Measurements from ENCODE around the gene MEGF6.
"Not testable (repeated sequence)": the region's sequence is repeated elsewhere in the genome, so short reads cannot be mapped to it uniquely, and the experiment has no call there.

The MEGF6 gene

DNA sequence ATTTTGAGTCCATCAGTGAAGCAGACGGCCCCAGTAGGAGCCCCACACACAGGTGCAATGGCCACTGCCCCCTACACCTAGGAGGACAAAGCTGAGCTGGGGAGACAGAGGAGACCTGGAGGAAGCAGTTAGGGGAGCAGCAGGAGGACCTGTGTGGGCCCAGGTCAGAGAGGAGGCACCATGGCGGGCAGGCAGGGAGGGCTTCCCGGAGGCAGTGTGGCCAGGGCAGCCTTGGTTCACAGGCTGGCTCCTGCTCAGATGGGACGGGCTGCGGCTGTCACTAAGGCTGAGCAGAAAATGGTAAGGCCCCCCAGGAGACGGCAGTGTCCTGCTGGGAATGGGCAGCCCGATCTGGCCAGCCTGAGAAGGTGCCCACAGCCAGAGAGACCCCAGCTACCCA lies 15.4 kb downstream of the MEGF6 start:
- no peak for DNase-seq (ENCODE audit: low read depth, low spot score)

DNA sequence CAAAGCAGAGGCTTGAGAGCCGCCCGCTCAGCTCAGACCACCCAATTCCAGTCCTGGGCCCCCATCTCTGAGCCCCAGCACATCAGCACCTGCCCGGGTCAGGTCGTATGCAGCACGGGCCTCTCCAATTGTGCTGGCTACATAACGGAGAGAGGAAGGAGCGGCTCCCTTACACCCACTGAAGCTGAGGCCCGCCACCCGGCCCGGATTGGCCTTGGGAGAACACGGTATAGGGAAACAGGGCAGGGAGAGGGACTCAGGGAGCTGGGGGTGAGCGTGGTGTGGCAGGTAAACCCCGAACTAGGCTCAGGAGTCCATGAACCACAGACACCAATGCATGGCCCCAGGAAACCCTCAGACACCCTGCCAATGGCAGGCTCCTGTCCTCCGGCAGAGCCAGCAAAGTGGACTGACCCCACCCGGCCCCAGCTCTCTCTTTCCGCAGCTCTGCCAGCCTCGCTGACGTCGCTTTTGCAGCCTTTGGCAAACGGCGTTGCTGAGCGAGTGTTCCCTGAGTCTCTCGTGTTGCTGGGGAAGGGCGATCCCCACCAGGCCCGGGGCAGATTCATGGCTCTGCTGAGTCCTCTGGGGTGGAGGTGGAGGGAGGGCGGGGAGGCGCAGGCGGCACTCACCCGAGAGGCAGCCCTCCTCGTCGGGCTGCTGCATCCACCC lies 16.5 kb downstream of the MEGF6 start:
- DNase-seq (ENCODE audit: low read depth, low spot score) = no peak

DNA sequence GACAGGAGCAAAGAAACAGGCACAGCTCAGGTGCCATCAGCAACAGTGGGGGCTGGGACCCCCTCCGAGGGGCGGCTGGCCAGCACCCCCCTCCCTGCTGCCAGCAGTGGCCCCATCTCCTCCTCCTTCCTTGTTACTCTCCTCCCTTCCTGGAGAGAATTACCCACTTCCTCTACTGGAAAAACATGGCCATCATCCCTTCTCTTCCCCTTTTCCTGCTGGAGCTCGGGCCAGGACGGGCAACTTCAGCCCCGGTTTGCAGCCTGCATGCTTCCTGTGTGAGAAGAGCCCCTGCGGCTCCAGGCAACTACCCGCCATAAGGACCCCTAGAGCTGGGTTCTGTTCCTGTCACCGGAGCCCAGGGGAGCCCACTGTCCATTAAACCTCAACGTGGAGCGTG lies 17.6 kb downstream of the MEGF6 start:
- no peak for DNase-seq (ENCODE audit: low read depth, low spot score)

DNA sequence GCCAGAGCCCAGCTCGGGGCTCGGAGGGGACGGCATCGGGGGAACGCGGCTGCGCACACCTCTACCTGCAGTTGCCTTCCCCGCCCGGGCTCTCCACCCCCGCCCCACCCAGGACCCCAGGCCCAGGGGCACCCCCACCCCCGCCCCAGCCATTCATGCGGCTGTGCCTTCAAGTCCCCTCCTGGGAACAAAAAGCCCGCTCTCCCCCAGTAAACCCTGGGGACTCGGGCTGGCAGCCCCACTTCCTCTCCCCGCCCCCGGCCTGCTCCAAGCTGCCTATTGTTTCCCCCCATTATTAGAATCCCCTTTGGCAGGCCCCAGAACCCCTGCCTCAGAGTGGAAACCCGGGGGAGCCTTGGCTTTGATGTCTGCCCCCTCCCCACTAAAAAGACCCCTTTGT lies 18.0 kb downstream of the MEGF6 start:
- DNase-seq (ENCODE audit: low read depth, low spot score) = no peak

DNA sequence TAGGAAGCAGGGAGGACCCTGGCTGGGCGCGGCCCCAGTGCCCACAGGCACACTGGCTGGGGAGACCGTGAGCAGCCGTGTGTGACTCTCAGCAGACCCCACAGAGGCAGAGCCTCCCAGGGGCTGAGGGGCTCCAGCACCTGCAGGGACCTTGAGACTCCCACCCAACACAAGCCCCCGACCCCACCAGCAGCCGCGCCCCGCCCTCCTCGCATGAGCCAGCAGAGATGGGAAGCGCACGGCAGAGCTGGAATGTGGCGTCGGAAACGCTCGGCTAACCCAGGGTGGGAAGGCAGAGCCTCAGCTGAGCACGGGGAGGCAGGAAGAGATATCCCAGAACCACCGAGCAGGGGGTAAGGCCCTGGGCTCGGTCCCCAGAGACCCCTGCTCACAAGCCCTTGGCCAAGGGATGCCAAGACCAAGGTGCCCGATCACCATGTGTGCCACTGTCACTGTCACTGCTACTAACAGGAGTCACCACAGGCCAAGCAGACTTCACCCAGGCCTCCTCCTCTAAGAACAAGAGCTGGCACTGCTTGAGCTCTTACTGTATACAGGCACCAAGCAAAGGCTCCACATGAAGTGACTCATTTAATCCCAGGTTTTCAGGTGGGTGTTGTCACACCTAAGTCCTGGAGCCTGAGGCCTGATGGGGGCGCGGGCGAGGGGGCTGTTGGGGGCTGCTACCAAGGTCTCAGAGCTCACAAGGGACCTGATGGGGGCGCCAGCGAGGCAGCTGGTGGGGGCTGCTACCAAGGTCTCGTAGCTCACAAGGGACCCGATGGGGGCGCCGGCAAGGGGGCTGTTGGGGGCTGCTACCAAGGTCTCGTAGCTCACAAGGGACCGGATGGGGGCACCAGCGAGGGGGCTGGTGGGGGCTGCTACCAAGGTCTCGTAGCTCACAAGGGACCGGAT lies 20.1 kb downstream of the MEGF6 start:
- no peak for DNase-seq (ENCODE audit: low read depth, low spot score)

DNA sequence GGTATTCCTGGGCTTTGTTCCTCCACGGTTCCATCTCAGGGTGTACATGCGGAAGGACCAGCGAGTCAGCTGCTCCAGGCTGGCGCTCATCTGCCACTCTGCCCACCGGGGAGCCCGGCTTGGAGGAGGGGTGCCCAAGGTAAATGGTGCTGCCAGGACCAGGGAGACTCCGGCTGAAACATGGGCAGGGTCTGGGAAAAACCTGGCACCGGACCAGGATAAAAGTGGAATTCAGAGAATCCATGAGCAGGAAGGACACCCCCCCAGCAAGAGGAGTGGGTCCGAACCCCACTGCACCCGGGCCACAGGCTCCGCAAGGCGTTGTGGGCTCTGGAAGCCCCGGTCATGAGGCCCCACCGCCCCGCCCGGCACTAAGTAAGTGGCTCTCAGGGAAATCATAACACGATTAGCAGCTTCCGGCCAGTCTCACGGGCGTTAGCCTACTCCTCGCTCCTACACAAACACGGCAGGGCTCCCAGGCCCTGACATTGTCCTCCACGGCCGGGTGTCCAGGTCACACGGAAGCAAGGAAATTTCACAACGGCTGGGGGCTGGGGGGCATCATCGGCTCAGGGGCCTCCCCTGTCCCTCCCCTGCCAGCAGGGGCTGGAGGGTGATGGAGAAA lies 21.1 kb downstream of the MEGF6 start:
- DNase-seq (ENCODE audit: low read depth, low spot score) = no peak

DNA sequence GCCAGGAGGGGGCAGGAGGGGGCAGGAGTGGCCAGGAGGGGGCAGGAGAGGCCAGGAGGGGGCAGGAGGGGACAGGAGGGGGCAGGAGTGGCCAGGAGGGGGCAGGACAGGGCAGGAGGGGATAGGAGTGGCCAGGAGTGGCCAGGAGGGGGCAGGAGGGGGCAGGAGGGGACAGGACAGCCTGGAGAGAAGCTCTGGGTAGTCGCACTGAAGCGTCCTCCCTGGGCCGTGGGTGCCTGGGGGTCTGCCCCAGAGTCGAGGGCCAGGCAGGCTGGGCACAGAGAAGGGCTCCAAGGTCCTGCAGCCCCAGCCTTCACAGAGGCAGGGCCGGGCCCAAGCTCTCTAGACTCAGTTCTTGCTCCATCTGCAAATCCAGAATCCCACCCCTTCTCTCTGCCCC lies 22.9 kb downstream of the MEGF6 start:
- DNase-seq (ENCODE audit: low read depth, low spot score) = no peak

DNA sequence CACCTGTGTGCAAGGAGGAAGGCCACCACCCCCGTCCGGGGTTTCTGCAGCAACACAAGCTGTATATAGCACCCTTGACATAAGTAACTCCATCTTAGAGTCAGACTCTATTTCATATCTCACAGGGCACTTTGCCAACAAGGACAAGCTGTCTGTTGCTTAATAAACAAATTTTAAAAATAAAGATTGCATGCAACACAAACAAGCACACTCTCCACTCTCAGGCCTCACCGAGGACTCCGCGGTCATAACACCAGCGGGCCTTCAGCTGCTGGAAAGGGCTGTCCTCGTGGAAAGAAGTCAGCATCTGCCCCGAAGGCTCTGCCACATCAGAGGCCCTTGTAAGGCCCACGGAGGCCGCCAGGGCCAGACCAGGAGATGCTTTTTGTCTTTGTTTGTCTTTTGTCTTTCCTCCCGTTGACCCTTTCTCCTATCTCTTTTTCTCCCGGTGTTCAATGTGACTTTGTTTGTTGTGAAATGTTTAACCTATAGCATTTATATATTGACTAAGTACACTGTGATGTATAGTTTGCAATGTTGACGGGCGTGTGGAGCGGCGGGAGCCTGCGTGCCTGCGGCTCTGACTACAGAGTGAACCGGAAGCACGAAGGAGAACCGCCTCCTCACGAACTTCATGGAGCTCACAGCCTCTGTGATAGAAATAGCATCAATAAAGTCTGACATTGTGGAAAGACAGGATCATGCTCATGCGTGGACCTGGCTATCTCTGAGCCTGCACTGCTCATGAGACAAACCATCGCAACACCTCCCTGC lies 24.1 kb downstream of the MEGF6 start:
- no peak for DNase-seq (ENCODE audit: low read depth, low spot score)

DNA sequence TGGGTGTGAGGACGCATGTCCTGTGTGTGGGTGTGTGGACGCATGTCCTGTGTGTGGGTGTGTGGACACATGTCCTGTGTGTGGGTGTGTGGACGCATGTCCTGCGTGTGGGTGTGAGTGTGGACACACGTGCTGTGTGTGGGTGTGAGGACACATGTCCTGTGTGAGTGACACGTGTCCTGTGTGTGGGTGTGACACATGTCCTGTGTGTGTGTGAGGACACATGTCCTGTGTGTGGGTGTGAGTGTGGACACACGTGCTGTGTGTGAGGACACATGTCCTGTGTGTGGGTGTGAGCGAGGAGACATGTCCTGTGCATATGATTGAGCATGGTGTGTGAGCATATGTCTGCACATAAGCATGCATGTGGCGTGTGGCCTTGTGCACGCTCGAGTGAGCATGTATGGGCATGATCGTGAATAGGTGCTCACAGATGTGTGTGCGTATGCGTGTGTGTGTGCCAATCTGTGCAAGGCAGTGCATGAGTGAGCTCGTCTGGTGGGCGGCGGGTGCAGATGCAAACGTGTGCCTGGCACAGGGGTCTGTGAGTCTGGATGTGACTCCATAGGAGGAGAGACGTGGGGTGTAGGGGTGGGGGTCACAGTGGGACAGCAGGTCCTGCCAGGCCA lies 25.3 kb downstream of the MEGF6 start:
- DNase-seq (ENCODE audit: low read depth, low spot score) = no peak

DNA sequence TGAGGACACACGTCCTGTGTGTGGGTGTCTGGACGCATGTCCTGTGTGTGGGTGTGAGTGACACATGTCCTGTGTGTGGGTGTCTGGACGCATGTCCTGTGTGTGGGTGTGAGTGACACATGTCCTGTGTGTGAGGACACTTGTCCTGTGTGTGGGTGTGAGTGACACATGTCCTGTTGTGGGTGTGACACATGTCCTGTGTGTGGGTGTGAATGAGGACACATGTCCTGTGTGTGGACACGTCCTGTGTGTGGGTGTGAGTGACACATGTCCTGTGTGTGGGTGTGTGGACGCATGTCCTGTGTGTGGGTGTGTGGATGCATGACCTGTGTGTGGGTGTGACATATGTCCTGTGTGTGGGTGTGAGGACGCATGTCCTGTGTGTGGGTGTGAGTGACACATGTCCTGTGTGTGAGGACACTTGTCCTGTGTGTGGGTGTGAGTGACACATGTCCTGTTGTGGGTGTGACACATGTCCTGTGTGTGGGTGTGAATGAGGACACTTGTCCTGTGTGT lies 25.9 kb downstream of the MEGF6 start:
- DNase-seq (ENCODE audit: low read depth, low spot score) = not testable (repeated sequence)

DNA sequence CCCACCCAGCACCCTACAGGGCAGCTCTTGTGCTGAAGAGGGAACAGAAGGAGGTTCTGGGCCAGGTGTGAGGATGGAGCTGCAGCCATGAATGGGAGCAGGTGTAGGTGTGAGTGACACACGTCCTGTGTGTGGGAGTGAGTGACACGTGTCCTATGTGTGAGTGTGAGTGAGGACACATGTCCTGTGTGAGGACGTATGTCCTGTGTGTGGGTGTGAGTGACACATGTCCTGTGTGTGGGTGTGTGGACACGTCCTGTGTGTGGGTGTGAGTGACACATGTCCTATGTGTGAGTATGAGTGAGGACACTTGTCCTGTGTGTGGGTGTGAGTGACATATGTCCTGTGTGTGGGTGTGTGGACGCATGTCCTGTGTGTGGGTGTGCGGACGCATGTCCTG lies 26.4 kb downstream of the MEGF6 start:
- DNase-seq (ENCODE audit: low read depth, low spot score) = no peak

DNA sequence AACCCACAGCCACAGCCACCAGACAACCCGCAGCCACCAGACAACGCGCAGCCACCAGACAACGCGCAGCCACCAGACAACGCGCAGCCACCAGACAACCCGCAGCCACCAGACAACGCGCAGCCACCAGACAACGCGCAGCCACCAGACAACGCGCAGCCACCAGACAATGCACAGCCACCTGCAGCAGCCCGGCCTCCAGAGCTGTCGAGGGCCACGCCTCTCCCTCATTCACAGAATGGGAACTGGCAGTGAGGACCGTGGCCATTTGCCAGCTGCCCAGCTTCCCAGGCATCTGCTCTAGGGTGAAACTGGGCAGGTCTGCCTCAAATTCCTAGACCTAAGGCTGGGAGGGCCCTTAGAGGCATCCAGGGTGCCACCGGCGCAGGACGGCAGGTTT lies 27.6 kb downstream of the MEGF6 start:
- not testable (repeated sequence) for DNase-seq (ENCODE audit: low read depth, low spot score)

DNA sequence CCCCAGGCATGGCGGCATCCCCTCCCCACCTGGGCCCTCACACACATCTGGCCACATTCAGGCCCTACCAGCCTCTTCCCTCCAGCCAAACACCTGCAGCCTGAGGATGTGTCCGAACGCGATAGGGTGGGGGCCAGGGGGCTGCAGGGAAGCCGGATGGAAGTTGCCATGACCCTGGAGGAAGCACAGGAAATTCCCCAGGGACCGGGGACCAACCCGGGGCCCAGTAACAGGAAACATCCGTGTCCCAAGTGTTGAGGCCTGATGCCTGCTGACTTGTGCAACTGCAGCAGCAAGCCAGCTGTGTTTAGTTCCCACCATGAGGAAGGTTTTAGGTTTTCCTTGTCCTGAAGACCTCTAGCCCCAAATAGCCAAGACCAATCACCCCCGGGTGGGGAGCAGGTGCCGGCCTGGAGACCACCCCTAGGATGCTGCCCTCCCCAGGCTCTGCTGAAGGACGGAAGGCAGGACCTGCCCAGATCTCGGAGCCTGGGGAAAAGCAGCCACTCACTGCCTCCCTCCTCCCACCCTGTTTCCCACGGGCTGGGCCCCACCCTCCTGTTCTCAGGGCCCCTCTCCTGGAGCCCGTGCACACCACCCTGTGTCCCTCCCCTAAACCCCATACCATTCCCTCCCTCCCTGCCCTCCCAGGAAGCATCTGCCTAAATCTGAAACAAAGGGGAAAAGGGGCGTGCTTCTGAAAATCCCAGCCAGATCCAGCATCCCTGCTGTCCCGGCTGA lies 29.8 kb downstream of the MEGF6 start:
- no peak for DNase-seq (ENCODE audit: low read depth, low spot score)

DNA sequence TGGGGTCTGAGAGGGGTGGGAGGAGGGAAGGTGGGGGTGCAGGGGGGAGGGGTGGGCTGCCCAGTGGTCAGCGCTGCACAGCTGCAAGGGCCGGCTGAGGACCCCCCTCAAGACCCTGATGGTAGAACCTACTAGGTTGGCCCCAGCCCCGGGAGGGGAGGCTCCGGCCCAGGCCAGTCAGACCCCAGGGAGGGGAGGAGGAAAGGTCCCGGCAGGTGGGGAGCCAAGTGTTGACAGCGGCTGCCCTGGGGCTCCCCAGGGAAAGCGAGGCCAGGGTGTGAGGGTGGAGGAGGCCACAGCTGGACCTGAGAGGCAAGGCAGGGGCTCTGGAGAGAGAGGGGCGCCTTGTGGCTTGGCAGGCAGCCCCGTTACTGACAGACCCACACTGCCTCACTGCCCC lies 31.1 kb downstream of the MEGF6 start:
- no peak for DNase-seq (ENCODE audit: low read depth, low spot score)

DNA sequence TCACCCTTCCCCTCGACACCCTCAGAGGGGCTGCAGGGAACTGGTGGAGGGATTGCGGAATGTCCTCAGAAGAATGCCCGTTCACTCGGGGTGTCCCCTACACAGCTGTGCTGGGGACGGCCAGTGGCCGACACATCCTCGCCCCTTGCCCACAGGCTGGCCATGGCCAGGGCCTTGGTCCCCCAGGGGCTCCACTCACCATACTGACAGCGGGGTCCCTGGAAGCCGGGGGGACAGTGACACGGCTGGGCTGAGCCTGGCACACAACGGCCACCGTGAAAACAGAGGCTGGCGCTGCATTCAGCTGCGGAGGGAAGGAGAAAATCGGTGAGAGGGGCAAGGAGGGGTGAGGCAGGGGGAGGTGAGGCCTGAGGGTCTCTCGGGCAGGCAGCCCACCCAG lies 31.7 kb downstream of the MEGF6 start:
- no peak for DNase-seq (ENCODE audit: low read depth, low spot score)

DNA sequence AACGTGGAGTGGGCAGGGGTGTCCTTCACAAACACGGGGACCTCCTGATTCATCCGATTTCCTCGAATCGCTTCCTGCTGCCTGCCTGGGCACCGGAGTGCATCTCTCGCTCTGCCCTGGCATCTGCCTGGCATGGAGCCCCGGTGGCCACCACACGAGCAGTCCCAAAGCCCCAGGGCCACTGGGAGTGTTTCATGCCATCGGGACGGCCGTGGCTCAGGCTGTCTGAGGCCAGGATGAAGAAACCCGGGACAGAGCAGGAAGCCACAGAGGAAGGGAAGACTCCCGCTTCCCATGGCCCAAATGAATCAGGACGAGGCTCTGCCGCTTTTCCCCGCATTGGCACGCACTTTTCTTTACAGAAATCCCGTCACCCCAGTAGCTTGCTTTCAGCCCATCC lies 32.4 kb downstream of the MEGF6 start:
- no peak for DNase-seq (ENCODE audit: low read depth, low spot score)

DNA sequence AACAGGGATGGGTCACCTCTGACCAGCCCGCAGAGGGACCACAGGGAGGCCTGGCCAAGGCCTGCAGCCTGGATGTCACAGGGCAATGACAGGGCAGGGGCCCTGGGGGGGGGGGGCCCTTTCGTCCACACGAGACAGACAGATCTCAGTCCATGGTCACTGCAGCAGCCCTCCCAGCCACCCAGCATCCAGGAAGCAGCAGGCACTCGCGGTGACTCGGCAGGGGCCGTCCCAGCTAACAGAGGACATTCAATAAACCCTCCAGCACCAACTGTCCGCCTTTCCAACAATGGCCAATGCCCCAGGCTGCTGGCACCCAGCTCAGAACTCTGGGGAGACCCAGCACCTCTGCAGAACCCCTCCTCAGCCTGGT lies 32.9 kb downstream of the MEGF6 start:
- DNase-seq (ENCODE audit: low read depth, low spot score) = no peak

DNA sequence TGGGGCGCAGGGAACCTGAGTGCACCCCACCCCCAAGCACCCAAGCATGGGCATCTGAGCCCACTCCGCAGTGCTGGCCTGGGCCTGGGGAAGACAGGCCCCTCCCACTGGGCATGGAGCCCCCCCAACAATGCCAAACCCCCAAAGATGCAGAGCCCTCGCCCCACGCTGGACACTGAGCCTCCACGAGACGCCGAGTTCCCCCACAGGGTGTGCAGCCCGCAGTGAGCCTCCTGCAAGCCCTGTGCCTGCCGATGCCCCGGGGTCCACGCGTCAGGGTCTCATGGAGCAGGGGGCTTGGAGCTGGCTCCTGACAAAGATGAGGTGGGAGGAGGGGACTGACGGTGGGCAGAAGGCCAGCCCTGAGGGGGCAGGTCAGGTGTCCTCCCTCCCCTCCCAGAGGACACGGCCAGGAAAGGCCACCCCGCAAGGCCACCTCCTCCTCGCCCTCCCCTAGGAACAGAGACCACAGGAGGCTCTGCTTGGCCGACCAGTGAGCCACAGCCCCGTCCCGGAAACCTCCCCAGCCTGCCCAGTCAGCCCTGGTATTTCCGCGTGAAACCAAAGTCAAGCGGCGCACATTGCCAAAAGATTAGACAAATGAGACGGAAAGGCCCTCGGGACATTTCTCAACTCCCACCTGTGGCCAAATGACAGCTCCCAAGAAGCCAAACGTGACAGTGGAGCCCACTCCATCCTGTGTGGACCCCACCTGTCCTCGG lies 33.4 kb downstream of the MEGF6 start:
- no peak for DNase-seq (ENCODE audit: low read depth, low spot score)

DNA sequence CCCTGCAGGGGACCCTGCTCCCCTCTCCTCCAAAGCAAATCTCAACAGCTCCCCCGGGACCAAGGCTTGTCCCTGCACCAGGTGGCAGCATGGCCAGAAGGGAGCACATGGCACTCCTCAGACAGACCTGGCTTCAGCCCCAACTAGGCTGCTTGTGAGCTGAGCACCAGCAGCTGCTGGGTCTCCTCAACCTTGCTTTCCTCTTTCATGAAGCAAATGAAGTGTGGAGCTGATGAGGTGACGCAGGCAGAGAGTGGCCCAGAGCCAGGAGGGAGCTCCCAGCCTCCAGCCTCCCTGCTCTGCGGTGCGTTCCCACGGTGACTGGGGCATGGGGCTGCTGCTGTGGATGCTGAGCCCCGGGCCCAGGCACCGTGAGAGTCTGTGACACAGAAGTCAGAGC lies 34.0 kb downstream of the MEGF6 start:
- no peak for DNase-seq (ENCODE audit: low read depth, low spot score)

DNA sequence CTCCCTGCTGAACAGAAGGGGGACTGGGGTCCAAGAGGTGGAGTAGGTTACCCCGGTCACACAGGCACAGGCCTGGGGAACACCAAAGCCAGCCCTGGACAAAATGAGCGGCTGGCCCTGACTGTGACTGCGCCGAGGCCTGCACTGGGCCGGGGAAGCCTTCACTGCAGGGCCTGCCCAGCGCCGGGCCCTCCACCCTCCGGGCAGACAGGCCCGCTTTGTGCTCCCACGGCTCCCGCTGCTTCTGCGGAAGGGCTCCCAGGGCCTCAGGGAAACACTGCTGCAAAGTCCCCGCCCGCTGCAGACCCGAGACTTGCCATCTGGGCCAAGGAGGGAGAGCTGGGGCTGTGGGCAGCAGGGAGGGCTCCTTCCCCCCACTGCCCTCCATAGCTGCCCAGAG lies 35.3 kb downstream of the MEGF6 start:
- DNase-seq (ENCODE audit: low read depth, low spot score) = no peak

Data from smooth muscle cell of the brain vasculature (primary cell).